KOPT-K1 (cell line): Measurements from ENCODE around the gene C16orf95.

Source experiments
- H3K27ac ChIP-seq: fragments of 200-600 bp; sonication (generic); 2 replicates; pipeline ENCODE4 v1.5.1; 2016; ENCODE audit warnings: antibody characterized with exemption, mild to moderate bottlenecking, low read depth, low read length; ENCODE audit not compliant: poor library complexity, severe bottlenecking
- H3K36me3 ChIP-seq: fragments of 200-600 bp; sonication (generic); 2 replicates; pipeline ENCODE4 v1.5.1; 2017; ENCODE audit warnings: antibody characterized with exemption, mild to moderate bottlenecking, low read length, moderate library complexity; ENCODE audit not compliant: insufficient read depth
- H3K9me3 ChIP-seq: fragments of 200-600 bp; sonication (generic); 2 replicates; pipeline ENCODE4 v1.5.1; 2017; ENCODE audit warnings: antibody characterized with exemption, low read length, mild to moderate bottlenecking; ENCODE audit not compliant: insufficient read depth, poor library complexity, severe bottlenecking

Gene C16orf95

GRCh38 chr16:87352818-87353217 is 35.6 kb upstream of the C16orf95 start:
- Histone ChIP-seq H3K36me3 (peaks cover 46% of the 10 kb centered on the region), H3K9me3 (no peaks in the 10 kb centered on the region), H3K27ac (no peak overlapping the region)

- Histone ChIP-seq H3K9me3 (no peaks in the 10 kb centered on the region), H3K36me3 (peaks cover 41% of the 10 kb centered on the region), H3K27ac (no peak overlapping the region)
Measured at GRCh38 chr16:87351320-87351698, 34.1 kb upstream of the C16orf95 start.

- Histone ChIP-seq H3K27ac (no peak overlapping the region), H3K36me3 (peaks cover 37% of the 10 kb centered on the region), H3K9me3 (no peaks in the 10 kb centered on the region)
Measured at GRCh38 chr16:87350681-87351319, 33.6 kb upstream of the C16orf95 start.

GRCh38 chr16:87350031-87350430 is 32.8 kb upstream of the C16orf95 start:
- Histone ChIP-seq H3K9me3 (no peaks in the 10 kb centered on the region), H3K27ac (no peak overlapping the region), H3K36me3 (peaks cover 37% of the 10 kb centered on the region)

- H3K27ac ChIP-seq = no peak overlapping the region
- no peaks in the 10 kb centered on the region for H3K9me3 ChIP-seq
- H3K36me3 ChIP-seq = peaks cover 37% of the 10 kb centered on the region
Measured at GRCh38 chr16:87348616-87349157, 31.5 kb upstream of the C16orf95 start.

- Histone ChIP-seq H3K36me3 (peaks cover 43% of the 10 kb centered on the region), H3K9me3 (no peaks in the 10 kb centered on the region), H3K27ac (no peak overlapping the region)
Measured at GRCh38 chr16:87347932-87348615, 30.9 kb upstream of the C16orf95 start.

GRCh38 chr16:87346517-87347060 is 29.4 kb upstream of the C16orf95 start:
- Histone ChIP-seq H3K36me3 (peaks cover 50% of the 10 kb centered on the region), H3K9me3 (no peaks in the 10 kb centered on the region), H3K27ac (peak overlapping the region; percentile 90)

GRCh38 chr16:87345726-87346424 is 28.7 kb upstream of the C16orf95 start:
- Histone ChIP-seq H3K36me3 (peaks cover 56% of the 10 kb centered on the region), H3K9me3 (no peaks in the 10 kb centered on the region), H3K27ac (peak overlapping the region; percentile 90)

GRCh38 chr16:87344931-87345631 is 27.9 kb upstream of the C16orf95 start:
- peak overlapping the region; percentile 90 for H3K27ac ChIP-seq
- H3K36me3 ChIP-seq = peaks cover 56% of the 10 kb centered on the region

GRCh38 chr16:87344165-87344930 is 27.2 kb upstream of the C16orf95 start:
- Histone ChIP-seq H3K36me3 (peaks cover 64% of the 10 kb centered on the region), H3K9me3 (no peaks in the 10 kb centered on the region), H3K27ac (peak overlapping the region; percentile 81)

More at GRCh38 chr16:87344931-87345631, 27.9 kb upstream of the C16orf95 start:
- H3K9me3 ChIP-seq = no peaks in the 10 kb centered on the region

- Histone ChIP-seq H3K27ac (peak overlapping the region; percentile 26), H3K36me3 (peaks cover 70% of the 10 kb centered on the region), H3K9me3 (no peaks in the 10 kb centered on the region)
Measured at GRCh38 chr16:87343753-87344050, 26.5 kb upstream of the C16orf95 start.

GRCh38 chr16:87342978-87343752 is 26.0 kb upstream of the C16orf95 start:
- H3K9me3 ChIP-seq = no peaks in the 10 kb centered on the region
- H3K27ac ChIP-seq = peak overlapping the region; percentile 26
- peaks cover 70% of the 10 kb centered on the region for H3K36me3 ChIP-seq

GRCh38 chr16:87342504-87342903 is 25.3 kb upstream of the C16orf95 start:
- Histone ChIP-seq H3K9me3 (no peaks in the 10 kb centered on the region), H3K27ac (no peak overlapping the region), H3K36me3 (peaks cover 70% of the 10 kb centered on the region)
